HTERT RPE-1 (cell line): Measurements from ENCODE around the gene FXR2.
"Not testable (repeated sequence)": the region's sequence is repeated elsewhere in the genome, so short reads cannot be mapped to it uniquely, and the experiment has no call there.

Source experiments
- in situ Hi-C: fragments of 300-500 bp; cut with MboI; formaldehyde crosslinking; loops from 4 replicates; pipeline ENCODE4 v1.14.3; 2020; ENCODE audit warnings: low sequenced_read_pairs

FXR2 gene

GRCh38 chr17:7614425-7615264 is at the start of gene FXR2:
Gene FXR2, minus strand, starts transcription at chr17:7614897. Its CDS starts 365 bp downstream, at chr17:7614532.
- in situ Hi-C loops, result no loop called here

GRCh38 chr17:7656958-7657609 is 42.4 kb upstream of the FXR2 start:
- in situ Hi-C loops, result no loop called here

- in situ Hi-C loops, result no loop called here
Observed at GRCh38 chr17:7655541-7655840, 40.8 kb upstream of the FXR2 start.

GRCh38 chr17:7654832-7655540 is 40.3 kb upstream of the FXR2 start:
- in situ Hi-C loops, result no loop called here

GRCh38 chr17:7652388-7653356 is 38.0 kb upstream of the FXR2 start:
- in situ Hi-C loops, result no loop called here

- in situ Hi-C loops, result no loop called here
Observed at GRCh38 chr17:7651665-7652387, 37.1 kb upstream of the FXR2 start.

- in situ Hi-C loops, result no loop called here
Observed at GRCh38 chr17:7651097-7651664, 36.5 kb upstream of the FXR2 start.

GRCh38 chr17:7650509-7651096 is 35.9 kb upstream of the FXR2 start, which contains the start of gene ATP1B2:
Gene ATP1B2, plus strand, starts transcription at chr17:7650926. Its CDS starts 593 bp downstream, at chr17:7651519.
- in situ Hi-C loops, result no loop called here

- in situ Hi-C loops, result no loop called here
Observed at GRCh38 chr17:7647018-7647417, 32.3 kb upstream of the FXR2 start.

GRCh38 chr17:7646457-7646856 is 31.8 kb upstream of the FXR2 start:
- in situ Hi-C loops, result no loop called here

- in situ Hi-C loops, result no loop called here
Observed at GRCh38 chr17:7644775-7645174, 30.1 kb upstream of the FXR2 start.

GRCh38 chr17:7641635-7642034 is 26.9 kb upstream of the FXR2 start:
- in situ Hi-C loops, result not testable (repeated sequence)

GRCh38 chr17:7640783-7641182 is 26.1 kb upstream of the FXR2 start:
- in situ Hi-C loops, result no loop called here

GRCh38 chr17:7636163-7636562 is 21.5 kb upstream of the FXR2 start:
- in situ Hi-C loops, result no loop called here

GRCh38 chr17:7634384-7634783 is 19.7 kb upstream of the FXR2 start:
- in situ Hi-C loops, result no loop called here

GRCh38 chr17:7633093-7633492 is 18.4 kb upstream of the FXR2 start:
- in situ Hi-C loops, result no loop called here

- in situ Hi-C loops, result no loop called here
Observed at GRCh38 chr17:7632492-7632894, 17.8 kb upstream of the FXR2 start.

- in situ Hi-C loops, result no loop called here
Observed at GRCh38 chr17:7631398-7632380, 17.0 kb upstream of the FXR2 start.
